GM18502 (cell line): ENCODE measurements around the gene RPL29.

Source experiments
- ATAC-seq: cut with Tn5 transposase; IDR thresholded peaks from one replicate; pipeline ENCODE4 v1.9.1; 2021; ENCODE audit warnings: mild to moderate bottlenecking; ENCODE audit not compliant: unreplicated experiment, poor library complexity

Gene RPL29

DNA sequence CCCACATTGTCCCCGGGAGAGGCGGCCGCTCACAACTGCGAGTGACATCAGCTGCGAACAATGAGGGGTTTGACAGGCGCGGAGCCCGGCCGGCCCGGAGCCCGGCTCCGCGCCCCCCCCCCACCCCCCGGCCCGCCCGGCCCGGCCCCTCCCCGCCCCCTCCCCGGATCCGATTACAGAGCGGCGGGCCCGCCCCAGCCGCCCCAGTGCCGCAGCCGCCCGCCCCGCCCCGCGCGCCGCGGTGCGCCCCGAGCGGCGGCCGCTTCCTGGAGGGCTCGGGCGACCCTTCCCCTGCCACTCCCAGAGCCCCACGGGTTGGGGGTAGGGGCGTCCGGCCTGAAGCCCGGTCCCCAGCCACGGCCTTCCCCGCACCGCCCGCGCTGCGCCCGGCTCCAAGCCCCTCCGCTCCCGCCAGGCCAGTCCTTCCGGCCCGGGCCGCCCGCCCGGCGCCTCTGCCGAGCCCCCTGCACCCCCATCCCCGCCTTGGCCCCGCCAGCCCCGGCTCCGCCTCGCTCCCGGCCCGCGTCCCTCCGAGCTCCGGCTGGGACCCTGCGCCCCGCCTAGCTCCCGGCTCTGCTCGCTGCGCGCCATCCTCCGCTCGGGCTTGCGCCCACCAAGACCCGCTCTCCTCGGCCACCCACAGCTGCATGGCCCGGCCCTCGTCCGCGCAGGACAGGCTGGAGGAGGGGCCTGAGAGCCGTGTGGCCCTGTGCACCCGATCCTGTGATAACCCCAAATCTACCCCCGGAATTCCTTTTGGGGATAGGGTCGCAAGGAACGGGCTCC, 28.1 kb downstream of the RPL29 start, which contains the start of gene PCBP4:
Gene PCBP4, minus strand, starts transcription at position 71 of the 786 bp plus-strand sequence. CDS start 6,214 bp downstream, outside the sequence.
- peak; percentile 42 for ATAC-seq

DNA sequence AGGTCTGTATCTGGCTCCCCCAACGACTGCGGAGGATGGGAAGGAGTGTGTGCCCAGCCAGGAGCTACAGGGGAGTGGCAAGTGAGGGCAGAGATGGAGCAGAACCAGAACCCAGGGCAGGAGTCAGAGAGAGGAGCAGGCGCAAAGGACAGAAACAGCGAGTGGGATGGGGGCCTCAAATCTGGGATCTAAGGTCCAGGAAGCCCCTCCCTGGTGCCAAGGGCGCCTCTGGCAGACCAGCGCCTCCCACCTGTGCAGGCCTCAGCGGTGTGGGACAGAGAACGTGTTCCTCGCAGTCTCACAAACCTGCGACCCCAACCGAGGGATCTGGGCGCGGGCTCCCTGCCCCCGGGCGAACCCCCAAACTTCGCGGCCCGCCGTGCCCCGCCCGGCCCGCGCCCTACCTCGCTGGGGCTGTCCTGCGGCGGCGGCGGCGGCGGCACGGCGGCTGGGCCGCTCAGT, 28.7 kb downstream of the RPL29 start:
- ATAC-seq: peak; percentile 44

DNA sequence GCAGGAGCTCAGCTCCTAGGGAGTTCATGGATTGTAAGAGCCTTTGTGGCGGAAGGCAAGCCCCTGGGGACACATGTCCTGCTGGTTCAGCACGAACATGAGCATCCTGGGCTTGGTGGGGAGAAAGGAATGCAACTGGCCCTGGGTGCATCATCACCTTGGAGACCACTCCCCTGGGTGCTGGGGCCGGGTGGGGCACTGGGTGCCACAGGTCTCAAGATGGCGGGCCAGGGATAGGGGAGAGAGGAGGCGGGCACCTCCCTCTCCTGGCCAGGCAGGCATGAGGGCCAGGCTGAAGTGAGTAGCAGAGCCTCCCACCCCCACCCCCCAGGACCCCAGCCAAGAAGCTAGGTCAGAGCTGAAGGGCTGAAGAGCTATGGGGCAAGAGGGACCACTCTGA, 29.2 kb downstream of the RPL29 start:
- no peak for ATAC-seq

DNA sequence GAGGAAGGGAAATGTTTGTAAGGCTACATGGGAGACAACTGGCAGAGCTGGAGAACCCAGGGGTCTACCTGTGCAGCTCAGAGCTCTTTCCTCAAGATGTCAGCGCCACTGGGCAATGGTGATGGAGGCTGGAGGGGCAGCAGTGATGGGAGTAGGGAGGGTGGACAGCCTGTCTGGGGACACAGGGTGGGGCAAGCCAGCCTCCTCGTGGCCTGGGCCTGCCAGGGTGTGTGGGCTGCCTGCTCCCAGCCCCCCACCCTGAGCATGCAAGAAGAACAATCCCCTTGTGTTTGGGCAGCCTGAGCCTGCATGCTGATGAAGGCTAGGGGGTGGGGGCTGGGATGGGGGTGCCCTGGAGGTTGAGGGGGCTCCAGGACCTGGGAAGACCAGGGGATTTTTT, 29.7 kb downstream of the RPL29 start:
- no peak for ATAC-seq

GRCh38 chr3:51964521-51964920, 31.2 kb downstream of the RPL29 start:
- ATAC-seq: no peak

GRCh38 chr3:51963951-51964451, 31.7 kb downstream of the RPL29 start:
- no peak for ATAC-seq

GRCh38 chr3:51962854-51963530, 32.7 kb downstream of the RPL29 start:
- ATAC-seq: no peak

DNA sequence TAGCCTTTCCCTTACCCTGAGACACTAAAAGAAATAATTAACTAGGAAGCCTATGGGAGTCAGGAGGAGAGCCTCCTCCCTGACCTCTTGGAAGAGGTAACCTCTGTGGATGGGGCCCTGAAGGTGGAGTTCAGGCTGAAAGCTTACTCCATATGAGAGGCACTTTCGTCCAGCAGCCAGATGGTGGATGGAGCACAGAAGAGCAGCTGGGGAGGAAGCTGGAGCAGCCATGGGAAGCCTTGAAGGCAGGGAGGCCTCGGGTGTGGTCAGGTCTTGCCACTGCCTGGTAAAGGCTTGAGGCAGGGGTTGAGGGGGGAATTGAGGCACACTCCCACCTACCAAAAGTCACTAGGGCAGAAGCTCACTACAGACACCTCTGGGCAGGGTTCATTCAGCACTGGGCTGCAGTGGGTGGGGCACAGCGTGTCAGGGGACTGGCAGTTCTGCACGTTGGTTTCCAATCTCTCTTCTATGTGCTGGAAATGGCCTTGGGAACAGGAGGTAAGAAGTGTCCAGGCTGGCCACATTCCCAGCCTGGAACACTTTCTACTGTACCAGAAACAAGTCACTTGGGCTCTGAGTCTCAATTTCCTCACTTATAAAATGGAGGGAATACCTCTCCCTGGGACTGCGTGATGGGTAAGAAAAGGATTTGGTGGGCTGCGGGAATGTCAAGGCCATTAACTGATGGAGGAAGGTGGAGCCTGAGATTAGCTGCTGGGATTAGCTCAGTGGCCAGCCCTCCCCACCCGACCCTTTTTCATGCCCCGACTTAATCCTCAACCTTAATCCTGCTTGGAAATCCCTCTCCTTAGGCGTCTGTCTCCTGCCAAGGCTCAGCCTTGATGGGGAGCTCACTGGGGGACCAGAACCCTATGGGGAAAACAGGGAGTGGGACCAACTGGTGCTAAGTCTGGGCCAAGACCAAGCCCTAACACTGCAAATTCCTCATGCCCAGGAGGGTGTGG, 33.8 kb downstream of the RPL29 start:
- ATAC-seq: no peak

- no peak for ATAC-seq
Measured at GRCh38 chr3:51961011-51961410, 34.7 kb downstream of the RPL29 start.

DNA sequence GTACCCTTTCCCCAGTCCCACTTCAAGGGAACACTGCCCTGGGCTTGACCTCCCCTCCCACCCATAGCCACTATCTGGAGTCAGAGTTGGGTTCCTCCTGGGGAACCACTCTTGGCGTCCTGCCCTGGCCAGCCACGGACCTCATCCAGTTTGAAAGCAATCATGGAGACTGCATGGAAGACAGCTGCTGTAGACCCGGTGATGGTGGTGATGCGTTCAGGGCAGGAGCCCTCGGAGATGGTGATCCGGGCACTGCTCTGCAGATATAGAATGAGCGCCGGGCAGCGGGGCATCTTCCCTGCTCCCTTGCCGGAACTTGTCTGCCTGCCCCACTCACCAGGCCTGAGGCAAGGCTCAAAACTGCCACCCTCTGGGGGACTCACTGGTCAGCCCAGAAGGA, 35.3 kb downstream of the RPL29 start:
- no peak for ATAC-seq

- no peak for ATAC-seq
Measured at GRCh38 chr3:51959651-51960050, 36.0 kb downstream of the RPL29 start.

DNA sequence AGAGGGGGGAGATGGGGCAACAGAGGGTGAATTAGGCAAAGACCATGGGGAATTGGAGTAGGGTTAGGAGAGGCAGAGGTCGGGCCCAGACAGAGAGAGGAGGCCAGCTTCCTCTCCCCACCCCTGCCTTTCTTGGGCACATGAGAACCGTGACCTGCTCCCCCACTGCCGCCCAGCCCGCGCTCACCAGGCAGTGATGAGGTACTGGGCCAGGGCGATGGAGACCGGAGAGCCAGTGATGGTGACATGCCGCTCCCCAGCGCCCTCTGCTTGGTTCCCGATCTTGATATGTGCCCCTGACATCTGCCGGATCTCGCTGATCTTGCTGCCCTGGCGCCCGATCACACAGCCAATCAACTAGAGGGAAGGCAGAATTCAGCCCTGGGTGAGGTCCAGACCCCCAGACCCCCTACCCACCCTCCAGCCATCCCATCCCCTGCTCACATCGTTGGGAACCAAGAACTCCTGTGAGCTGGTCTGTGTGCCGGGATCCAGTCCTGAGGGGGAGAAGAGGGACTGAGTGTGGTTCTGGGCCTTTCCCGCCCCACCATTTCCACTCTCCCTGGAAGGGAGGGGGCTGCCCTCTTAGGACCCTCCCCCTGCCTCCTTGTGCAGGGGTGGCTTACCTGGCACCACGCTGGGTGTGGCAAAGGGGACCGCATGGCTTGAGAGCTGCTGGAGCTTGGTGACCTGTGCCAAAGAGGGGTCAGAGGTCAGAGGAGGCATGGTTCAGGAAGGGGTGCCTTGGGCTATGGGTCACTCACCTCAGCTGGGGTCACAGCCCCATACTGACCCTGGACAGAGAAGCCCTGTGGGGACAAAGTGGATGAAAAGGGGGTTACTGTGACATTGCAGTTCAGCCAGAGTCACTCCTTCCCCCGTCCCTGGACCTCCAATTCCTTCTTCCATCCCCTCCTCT, 36.8 kb downstream of the RPL29 start:
- ATAC-seq: no peak

- no peak for ATAC-seq
Measured at GRCh38 chr3:51957520-51958205, 38.0 kb downstream of the RPL29 start.

DNA sequence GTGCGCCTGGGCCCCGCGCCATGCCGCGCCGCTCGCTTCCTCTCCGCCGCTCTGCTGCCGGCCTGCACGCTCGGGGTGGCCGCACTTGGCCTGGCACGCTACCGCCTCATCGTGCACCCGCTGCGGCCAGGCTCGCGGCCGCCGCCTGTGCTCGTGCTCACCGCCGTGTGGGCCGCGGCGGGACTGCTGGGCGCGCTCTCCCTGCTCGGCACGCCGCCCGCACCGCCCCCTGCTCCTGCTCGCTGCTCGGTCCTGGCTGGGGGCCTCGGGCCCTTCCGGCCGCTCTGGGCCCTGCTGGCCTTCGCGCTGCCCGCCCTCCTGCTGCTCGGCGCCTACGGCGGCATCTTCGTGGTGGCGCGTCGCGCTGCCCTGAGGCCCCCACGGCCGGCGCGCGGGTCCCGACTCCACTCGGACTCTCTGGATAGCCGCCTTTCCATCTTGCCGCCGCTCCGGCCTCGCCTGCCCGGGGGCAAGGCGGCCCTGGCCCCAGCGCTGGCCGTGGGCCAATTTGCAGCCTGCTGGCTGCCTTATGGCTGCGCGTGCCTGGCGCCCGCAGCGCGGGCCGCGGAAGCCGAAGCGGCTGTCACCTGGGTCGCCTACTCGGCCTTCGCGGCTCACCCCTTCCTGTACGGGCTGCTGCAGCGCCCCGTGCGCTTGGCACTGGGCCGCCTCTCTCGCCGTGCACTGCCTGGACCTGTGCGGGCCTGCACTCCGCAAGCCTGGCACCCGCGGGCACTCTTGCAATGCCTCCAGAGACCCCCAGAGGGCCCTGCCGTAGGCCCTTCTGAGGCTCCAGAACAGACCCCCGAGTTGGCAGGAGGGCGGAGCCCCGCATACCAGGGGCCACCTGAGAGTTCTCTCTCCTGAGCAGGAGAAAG, 39.6 kb downstream of the RPL29 start:
- no peak for ATAC-seq

DNA sequence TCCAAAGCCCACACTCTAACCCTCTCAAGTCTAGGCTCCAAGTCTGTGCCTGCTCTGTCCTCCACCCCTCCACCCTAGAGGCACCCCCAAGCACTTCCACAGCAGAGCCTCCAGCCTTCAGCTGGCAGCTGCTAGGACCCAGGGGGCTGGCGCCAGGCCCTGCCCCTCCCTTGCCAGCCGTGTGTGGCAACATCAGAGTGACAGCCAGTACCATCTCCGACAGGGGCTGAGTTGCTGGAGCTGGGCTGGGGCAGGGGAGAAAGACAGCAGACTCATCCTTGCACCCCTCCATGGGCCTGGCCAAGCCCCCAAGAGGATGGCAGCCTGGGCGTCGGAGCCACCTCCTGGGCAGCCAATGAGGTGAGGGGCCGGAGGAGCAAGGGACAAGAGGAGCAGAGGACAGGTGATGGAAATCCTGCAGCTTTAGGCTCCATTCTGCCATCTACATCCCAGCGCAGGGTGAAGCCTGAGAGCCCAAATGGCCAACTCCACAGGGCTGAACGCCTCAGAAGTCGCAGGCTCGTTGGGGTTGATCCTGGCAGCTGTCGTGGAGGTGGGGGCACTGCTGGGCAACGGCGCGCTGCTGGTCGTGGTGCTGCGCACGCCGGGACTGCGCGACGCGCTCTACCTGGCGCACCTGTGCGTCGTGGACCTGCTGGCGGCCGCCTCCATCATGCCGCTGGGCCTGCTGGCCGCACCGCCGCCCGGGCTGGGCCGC, 40.4 kb downstream of the RPL29 start, which contains the start of gene GPR62:
Gene GPR62, plus strand, starts transcription at position 207 of the 718 bp plus-strand sequence. Its CDS starts 272 bp downstream, at position 479.
- ATAC-seq: no peak

GRCh38 chr3:51954713-51955112, 41.0 kb downstream of the RPL29 start:
- ATAC-seq: no peak

DNA sequence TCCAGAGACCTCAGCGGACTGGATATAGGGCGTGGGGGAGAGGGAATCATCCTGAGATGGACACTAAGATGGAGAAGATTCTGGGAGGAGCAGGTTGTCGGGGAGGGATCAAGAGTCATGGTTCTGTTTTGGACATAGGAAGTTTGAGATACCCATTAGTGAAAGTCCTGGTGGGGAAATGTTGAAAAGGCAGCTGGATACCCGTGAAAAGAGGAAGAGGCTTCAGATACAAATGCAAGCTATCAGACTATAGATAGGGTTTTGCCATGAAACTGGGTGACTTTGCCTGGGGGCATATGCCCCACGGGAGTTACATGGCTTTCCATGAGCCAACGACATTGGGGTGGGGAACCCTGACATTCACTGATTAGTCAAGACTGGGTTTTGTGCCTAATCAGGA, 41.6 kb downstream of the RPL29 start:
- ATAC-seq: no peak
